HG02981 (cell line): Measurements from ENCODE around the gene MORN3.
"Not testable (repeated sequence)": the region's sequence is repeated elsewhere in the genome, so short reads cannot be mapped to it uniquely, and the experiment has no call there.

ENCODE experiments used
- ATAC-seq: cut with Tn5 transposase; IDR thresholded peaks from one replicate; pipeline ENCODE4 v1.9.1; 2021; ENCODE audit warnings: mild to moderate bottlenecking, moderate library complexity; ENCODE audit not compliant: unreplicated experiment

Gene MORN3

DNA sequence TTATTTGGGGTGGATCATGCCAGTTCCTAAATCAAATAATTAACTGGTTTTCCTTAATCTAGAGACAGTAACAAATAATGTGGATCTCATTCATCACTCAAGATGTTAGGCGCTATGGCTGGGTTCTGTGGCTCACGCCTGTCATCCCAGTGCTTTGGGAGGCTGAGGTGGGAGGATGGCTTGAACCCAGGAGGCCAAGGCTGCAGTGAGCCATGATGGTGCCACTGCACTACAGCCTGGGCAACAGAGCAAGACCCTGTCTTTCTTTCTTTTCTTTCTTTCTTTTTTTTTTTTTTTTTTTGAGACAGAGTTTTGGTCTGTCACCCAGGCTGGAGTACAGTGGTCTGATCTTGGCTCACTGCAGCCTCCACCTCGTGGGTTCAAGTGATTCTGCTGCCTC is 23.3 kb upstream of the MORN3 start:
- not testable (repeated sequence) for ATAC-seq

- ATAC-seq: no peak
Observed at GRCh38 chr12:121689430-121689829, 20.0 kb upstream of the MORN3 start.

GRCh38 chr12:121688966-121689365 is 19.5 kb upstream of the MORN3 start:
- no peak for ATAC-seq

- ATAC-seq: not testable (repeated sequence)
Observed at GRCh38 chr12:121679661-121680197, 10.3 kb upstream of the MORN3 start.

DNA sequence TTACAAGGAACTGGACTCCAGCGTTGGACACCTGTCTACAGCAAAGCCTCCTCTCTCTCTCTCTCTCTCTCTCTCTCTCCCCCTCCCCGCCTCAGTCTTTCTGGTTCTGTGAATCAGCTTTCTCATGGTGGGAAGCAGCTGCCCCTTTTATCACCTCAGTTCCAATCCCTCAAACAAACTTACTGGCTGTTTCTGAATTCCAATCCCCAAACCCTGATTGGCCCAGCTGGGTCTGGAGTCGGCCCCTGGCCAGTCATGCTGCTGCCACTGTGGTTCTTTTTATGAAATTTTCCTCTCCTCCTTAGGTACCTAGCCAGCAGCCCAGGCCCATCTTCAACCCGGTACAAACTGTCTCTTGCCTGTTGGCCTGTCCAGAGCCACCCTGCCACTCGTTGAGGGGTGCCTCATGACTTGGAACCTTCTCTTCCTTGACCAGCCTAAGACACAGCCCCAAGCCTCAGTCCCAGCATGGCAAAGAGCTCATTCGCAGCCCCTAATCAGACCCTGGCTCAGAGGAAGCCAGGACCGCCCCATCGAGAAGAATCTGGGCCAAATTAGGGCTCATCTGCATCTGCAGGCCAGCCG is 9.4 kb upstream of the MORN3 start:
- ATAC-seq: no peak

DNA sequence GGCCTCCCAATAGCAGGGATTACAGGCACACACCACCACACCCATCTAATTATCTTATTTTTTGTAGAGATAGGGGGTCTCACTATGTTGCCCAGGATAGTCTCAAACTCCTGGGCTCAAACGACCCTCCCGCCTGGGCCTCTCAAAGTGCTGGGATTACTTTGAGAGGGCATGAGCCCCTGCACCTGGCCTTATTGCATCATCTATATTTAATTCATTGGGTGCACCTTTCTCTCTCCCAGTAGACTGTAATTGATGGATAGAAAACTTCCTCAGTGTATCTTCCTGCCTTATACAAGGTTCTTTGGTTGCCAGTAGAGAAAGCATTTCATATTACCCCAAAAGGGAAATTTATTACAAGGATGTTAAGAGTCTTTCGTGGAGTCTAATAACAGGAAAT is 8.9 kb upstream of the MORN3 start:
- ATAC-seq: no peak

DNA sequence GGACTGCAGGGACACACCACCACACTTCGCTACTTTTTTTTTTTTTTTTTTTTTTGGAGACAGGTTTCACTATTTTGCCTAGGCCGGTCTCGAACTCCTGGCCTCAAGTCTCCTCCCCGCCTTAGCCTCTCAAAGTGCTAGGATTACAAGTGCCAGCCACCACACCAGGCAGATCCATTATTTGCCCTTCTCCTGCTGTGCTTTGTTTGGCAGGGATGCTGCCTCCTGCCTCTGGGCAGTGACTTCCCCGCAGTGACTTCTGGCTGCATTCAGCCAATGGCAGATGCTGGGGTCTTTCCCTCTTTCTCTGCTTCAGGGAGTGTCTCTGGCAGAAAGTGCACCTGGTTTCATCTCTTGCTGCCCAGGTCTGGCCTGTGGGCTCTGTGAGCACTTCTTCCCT is 6.7 kb upstream of the MORN3 start:
- ATAC-seq: no peak

DNA sequence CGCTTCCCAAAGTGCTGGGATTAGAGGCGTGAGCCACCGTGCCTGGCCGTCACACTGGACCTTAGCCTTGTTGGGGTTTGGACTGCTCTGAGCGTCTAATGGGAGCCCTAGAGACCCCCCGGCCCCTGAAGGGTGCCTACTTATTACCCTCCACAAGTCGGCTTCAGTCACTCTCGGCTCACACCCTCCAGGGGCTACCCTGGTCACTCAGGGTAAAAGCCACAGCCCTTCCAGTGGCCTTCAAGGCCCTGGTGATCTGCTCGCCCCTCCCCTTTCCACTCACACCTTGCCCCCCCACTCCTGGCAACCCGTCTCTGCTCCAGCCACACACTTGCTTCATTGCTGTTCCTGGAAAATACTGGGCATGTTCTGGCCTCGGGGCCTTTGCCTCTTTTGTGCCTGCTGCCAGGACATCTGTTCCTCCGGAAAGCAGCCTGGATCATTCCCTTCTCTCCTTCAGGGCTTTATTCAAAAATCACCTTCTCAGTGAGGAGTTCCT is 3.6 kb upstream of the MORN3 start:
- no peak for ATAC-seq

DNA sequence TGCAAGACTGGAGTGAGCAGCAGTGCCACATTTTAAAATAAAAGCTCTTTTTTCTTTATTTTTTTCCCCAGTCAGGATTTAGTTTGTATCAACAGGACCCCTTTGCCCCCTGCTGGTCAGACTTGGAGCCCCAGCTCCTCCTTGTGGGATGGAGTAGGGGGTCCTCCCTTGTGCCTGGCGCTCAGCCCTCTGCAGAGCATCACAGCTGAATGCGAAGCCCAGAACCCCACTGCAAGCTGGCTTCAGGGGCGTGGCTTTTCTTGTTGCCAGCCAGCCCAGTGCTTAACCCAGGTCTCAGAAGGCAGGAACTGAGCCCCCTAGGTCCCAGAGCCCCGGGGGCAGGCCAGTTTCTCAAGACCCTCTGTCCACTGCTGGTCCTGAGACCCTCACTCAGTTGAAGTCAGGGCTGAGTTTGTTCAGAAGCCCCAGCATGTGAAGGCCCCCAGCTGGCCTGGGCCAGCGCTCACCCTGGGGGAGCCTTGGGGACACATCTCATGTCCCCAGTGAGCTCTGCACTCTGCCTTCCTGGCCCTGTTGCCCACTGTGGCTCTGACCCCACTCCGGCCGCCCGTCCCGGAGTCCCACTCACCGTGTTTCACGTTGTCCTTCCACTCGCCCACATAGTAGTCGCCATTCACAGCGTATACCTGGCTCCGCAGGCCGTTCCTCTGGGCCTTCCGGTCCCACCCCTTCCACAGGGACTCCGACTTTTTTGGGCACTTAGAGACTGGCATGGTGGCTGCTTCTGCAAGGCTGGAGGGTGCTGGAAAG is 519 bp downstream of the MORN3 start:
- no peak for ATAC-seq

GRCh38 chr12:121666829-121667228 is 2.6 kb downstream of the MORN3 start:
- not testable (repeated sequence) for ATAC-seq

DNA sequence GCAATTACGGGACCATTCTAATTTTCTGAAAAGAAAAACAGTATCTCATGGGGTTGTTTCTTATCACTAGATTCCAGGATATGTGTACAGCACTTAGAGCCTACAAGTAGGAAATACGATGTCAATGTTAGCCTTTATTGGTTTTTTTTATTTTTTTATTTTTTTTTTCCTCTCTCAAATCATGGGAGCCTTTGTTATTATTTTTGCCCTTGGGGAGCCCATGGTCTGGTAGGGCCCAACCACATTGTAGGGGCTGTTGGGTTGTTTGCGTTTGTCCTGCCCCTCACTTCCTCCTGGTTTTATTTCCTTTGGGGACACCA is 5.9 kb downstream of the MORN3 start:
- ATAC-seq: no peak

- not testable (repeated sequence) for ATAC-seq
Observed at GRCh38 chr12:121661353-121662105, 7.9 kb downstream of the MORN3 start.

- no peak for ATAC-seq
Observed at GRCh38 chr12:121657305-121658008, 12.0 kb downstream of the MORN3 start.

GRCh38 chr12:121656122-121656521 is 13.3 kb downstream of the MORN3 start:
- ATAC-seq: no peak

DNA sequence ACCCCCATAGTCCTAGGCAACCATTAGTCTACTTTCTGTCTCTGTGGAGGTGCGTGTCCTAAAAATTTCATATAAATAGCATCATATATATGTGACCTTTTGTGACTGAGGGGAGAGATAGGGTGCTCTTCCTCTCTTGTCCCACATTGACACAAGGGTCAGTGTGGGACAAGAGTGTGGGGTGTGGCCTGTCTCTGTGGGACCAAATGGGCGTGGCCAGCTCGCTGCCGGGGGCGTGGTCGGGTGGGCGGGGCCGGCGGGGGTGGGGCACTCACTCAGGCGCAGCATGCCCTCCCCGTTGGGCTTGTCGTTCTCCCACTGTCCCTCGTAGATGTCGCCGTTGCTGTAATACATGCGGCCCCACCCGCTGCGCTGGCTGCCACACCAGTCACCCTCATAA is 15.5 kb downstream of the MORN3 start:
- ATAC-seq: no peak

DNA sequence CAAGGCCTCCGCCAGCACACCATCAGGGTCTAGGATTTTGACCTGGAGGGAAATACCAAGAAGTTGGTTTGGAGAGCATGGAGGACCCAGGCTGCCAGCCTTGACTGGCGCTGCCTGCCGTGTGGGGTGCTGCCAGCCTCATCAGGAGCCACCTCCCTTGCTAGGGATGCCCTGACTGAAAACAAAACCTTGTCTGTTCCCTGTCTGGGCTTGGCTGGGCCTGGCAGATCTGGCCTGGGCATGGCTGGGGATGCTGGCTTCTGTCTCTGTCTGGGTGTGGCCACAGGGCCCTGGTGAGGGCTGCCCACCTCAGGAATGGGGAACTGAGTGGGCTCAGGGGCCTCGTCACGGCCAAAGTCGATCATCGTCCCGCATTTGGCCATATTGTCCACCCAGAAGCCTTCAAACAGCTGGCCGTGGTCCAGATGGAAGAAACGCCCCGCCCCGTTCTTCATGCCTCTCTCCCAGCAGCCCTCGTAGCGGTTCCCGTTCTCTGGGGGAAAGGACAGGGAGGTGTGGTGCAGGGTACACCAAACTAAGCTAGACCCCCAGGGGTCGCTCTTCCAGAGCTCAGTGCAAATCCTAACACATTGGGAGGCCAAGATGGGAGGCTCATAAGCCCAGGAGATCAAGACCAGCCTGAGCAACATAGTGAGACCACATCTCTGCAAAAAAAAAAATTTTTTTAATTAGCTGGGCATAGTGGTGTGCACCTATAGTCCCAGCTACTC is 16.5 kb downstream of the MORN3 start:
- ATAC-seq: no peak

DNA sequence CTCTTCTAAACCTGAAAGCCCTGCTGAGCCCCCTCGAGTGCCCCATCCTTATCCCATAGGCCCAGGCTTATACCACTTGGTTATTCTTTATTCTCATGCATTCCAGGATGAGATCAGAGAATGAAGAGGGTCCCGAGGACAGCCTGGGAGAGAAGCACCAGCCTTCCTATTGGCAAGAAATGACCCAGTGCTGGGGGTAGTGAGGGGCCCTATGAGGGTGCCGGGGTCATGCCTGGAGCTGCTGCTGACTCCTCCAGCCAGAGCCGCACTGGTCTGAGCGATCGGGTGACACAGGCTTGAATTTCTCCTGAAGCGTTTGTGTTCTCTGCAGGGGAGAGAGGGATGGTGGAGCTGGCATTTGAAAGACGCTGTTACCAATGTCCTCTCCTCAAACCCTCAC is 18.1 kb downstream of the MORN3 start:
- ATAC-seq: no peak

GRCh38 chr12:121649819-121650353 is 19.6 kb downstream of the MORN3 start:
- ATAC-seq: no peak

DNA sequence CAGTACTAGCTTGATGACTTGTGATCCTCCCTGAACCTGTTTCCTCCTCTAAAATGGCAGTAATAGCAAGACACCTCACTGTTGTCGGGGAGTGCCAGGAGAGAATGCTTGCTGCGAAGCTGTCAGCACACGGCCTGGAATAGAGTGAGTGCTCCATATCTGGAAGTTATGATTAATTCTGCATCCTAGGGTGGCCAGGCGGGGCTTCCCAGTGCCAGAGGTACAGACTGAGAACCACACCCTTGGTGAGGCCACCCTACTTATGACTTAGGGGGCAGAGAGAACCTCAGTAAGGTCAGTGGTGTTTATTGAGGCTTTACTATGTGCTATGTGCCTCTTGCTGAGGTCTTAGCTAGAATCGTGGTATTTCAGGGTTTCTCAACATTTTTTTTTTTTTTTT is 20.1 kb downstream of the MORN3 start:
- ATAC-seq: no peak

- no peak for ATAC-seq
Observed at GRCh38 chr12:121648458-121649028, 20.9 kb downstream of the MORN3 start.
